ENCODE measurements around the gene SLC49A4.

SLC49A4 gene

DNA sequence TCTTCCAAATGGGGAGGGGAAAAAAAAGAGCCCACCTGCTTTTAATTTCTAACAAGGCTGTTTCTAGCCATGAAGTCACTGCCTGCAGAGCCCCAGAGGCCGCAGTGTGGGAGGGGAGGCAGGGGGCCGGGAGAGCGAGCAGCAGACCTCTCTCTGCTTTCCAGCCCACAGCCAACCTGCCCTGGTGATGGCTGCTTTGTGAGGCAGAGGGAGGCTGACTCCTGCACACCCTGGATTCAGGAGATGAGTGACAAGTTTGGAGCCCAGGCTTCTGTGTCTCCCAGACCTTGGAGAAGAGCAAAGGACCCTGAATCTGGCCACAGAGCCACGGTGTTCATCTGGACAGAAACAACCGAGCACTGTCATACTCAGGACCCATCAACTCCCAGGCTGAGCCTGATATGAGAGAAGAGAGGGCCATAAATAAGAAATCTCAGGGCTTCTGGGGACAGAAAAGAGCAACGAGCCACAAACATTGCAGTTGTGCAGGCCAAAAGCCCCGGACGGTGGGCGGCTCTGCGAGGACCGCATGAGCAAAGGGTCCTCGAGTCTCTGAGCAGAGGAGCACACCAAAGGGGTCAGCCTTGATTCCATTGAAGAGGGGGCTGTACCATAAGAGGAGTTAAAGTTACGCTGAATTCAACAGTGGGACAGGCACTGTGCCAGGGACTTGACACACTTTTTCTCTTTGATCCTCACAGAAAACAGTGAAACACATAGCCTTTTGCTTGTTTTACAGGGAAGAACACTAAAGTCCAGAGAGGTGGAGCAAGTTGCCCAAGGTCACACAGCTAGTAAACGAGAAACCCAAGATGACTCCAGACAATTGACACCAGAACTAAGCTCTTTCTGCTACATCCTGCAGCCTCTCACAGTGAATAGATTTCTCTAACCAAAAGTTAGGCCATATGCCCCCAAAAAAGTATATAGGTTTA is 135.5 kb downstream of the SLC49A4 start:
- no peak for DNase-seq
